Gastroesophageal sphincter (tissue), 3 donors: ENCODE data around the gene EVPL.

Source experiments
- CTCF ChIP-seq, 4 experiments: fragments of 200-600 bp in 2 of 4; fragments of 450-650 bp in 2 of 4; sonication (generic) in 1 of 4; IDR thresholded peaks; one replicate each; pipeline ENCODE4 v1.5.1; 2017 to 2019; ENCODE audit warnings: antibody characterized with exemption in 4 of 4, mild to moderate bottlenecking in 2 of 4, moderate library complexity in 2 of 4
- EP300 ChIP-seq: sonication (generic); formaldehyde crosslinking; IDR thresholded peaks from one replicate; pipeline ENCODE4 v1.6.1; 2017; ENCODE audit warnings: antibody characterized with exemption, mild to moderate bottlenecking
- POLR2A ChIP-seq, 2 donors: fragments of 450-650 bp; IDR thresholded peaks; one replicate each; pipeline ENCODE4 v1.6.1; 2017; ENCODE audit warnings: antibody characterized with exemption in 2 of 2, mild to moderate bottlenecking in 2 of 2, moderate library complexity in 1 of 2
- POLR2AphosphoS5 ChIP-seq: sonication (generic); formaldehyde crosslinking; IDR thresholded peaks from one replicate; pipeline ENCODE4 v1.6.1; 2017; ENCODE audit warnings: antibody characterized with exemption

DNA sequence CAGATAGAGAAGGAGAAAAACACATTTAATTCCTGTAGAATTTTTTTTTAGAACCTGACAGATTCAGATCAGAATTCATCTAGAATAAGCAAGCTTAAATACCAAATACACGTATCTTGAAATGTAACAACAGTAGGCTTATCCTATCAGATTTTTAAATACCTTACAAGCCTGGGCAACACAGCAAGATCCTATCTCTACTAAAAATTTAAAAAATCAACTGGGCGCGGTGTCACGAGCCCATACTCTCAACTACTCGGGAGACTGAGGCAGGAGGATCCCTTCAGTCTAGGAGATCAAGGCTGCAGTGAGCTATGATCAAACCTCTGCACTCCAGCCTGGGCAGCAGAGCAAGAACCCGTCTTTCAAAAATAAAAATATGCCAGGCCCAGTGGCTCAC, 61.6 kb downstream of the EVPL start:
- TF ChIP-seq CTCF (IDR thresholded peaks at IDR 0.05), result no peak
- no peak for TF ChIP-seq POLR2AphosphoS5
- no peak for TF ChIP-seq POLR2A (IDR thresholded peaks at IDR 0.05)
- TF ChIP-seq EP300, result no peak
